GM18861 (cell line): ENCODE measurements around the gene CLIC5.

Experiments used
- ATAC-seq: cut with Tn5 transposase; IDR thresholded peaks from one replicate; pipeline ENCODE4 v1.9.1; 2021; ENCODE audit not compliant: unreplicated experiment

CLIC5 gene

GRCh38 chr6:46000905-46001304 lies 14.8 kb downstream of the CLIC5 start:
- no peak for ATAC-seq

GRCh38 chr6:45998524-45998923 lies 17.1 kb downstream of the CLIC5 start:
- ATAC-seq: no peak

GRCh38 chr6:45997875-45998506 lies 17.7 kb downstream of the CLIC5 start:
- ATAC-seq: no peak

GRCh38 chr6:45991189-45991588 lies 24.5 kb downstream of the CLIC5 start:
- no peak for ATAC-seq

- peak; percentile 51 for ATAC-seq
Observed at GRCh38 chr6:45990162-45990561, 25.5 kb downstream of the CLIC5 start.

GRCh38 chr6:45988635-45989034 lies 27.0 kb downstream of the CLIC5 start:
- no peak for ATAC-seq

DNA sequence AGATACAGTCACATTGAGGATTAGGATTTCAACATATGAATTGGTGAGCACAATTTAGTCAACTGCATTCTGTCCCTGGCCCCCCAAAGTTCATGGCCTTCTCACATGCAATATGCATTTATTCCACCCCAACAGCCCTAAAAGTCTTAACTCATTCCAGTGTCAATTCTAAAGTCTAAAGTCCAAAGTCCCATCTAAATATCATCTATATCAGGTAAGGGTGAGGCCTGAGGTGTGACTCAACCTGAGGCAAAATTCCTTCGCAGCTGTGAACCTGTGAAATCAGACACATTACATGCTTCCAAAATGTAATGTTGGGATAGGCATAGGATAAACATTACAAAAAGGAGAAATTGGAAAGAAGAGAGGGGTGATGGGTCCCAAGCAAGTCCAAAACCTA lies 27.8 kb downstream of the CLIC5 start:
- ATAC-seq: no peak

DNA sequence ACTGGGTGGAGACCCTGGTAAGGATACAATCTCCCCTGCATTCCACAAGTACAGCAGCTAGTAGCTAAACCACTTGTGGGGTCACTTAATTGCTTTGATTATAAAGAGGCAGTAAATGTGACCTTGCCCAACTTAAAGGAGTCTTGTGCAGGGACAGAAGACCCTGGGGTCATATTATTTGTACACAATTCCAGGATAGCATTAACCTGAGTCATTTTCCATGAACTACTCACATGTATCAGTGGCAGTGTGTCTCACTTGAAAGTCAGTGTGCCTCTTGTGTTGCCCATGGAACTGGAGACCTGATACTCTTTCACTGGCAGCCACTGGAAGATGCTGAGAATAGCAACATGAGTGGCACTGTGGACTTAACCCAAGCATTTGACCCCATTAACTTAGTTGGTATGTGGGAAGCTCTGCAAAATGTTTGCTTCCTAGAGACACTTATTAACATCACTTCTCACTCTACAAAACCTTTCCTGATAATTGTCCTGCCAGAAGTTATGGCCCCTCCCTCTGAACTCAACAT lies 28.9 kb downstream of the CLIC5 start:
- no peak for ATAC-seq

- no peak for ATAC-seq
Observed at GRCh38 chr6:45984788-45985425, 30.8 kb downstream of the CLIC5 start.

DNA sequence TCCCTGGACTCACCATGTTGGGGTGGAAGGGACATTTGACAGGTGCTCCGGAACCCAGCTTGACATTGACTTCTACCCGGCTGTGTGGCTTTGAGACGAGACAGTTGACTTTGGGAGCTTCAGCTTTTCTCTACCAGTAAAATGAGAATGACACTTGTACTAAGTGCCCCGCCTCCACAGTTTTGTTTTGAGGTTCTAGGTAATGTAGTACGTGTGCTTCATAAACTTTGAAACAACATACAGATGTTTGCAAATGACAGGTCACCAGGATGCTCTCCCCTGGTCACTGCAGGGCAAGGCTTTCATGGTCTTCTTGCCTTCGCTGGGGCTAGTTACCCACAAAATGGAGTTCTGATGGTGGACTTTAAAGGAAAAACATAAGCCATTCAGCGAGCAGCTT lies 31.3 kb downstream of the CLIC5 start:
- ATAC-seq: no peak

DNA sequence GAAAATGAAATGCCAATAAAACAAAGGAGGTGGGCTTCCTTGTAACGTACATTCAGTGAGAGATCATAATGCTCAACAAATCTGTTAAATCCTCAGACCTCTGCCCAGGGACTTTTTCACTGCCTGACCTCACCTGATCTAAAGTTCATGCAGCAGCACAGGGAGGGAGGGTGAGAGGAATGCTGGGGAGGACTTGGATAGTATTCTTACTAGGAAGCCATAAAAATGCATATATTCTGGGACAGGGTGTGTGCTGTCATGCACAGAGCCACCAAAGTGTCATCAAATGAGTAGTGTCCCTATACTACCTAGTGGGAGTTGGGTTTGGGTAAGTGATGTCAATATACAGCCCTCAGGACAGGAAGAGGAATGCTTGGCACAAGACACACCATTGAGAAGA lies 32.6 kb downstream of the CLIC5 start:
- ATAC-seq: no peak

- no peak for ATAC-seq
Observed at GRCh38 chr6:45982280-45983036, 33.2 kb downstream of the CLIC5 start.

- no peak for ATAC-seq
Observed at GRCh38 chr6:45981046-45981445, 34.6 kb downstream of the CLIC5 start.

- no peak for ATAC-seq
Observed at GRCh38 chr6:45979311-45979710, 36.3 kb downstream of the CLIC5 start.

DNA sequence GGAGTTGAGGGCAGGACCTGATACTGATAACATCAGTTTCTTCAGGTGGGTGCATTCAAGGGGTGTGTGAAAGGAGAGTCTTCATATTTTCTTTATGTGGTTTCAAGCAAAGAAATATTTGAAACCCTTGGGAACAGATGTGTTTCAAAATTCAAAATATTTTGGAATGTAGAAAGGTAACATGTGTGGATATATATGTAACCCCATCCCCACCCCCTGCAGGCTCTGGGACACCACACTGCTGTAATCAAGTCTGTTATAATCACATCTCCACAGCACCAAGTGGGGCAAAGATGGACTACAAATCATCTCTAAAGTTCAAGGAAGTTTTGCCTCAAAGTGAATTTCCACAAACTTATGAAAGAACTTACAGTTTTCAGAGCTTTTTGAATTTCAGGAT lies 41.1 kb downstream of the CLIC5 start:
- ATAC-seq: no peak

GRCh38 chr6:45972795-45973503 lies 42.7 kb downstream of the CLIC5 start:
- ATAC-seq: no peak

GRCh38 chr6:45971287-45971686 lies 44.4 kb downstream of the CLIC5 start:
- ATAC-seq: no peak

GRCh38 chr6:45970326-45970725 lies 45.3 kb downstream of the CLIC5 start:
- no peak for ATAC-seq

DNA sequence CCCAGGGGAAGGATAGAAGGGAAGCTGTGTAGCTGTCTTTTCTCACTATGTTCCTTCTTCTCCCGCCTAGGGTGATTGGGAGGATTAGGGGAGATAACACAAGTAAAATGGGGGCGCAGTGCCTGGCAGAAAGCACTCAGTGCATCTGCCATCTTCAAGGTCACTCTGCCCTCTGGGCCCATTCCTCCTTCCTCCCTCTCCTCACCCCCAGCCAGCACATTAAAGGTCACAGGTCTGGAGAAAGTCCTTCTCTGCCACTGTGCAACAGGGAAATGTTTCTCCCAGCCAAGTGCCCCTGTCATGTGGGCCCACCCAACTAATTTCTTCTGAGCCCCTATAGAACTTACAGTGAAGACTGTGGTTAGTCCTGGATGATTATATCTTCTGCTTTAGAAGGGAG lies 45.8 kb downstream of the CLIC5 start:
- no peak for ATAC-seq

DNA sequence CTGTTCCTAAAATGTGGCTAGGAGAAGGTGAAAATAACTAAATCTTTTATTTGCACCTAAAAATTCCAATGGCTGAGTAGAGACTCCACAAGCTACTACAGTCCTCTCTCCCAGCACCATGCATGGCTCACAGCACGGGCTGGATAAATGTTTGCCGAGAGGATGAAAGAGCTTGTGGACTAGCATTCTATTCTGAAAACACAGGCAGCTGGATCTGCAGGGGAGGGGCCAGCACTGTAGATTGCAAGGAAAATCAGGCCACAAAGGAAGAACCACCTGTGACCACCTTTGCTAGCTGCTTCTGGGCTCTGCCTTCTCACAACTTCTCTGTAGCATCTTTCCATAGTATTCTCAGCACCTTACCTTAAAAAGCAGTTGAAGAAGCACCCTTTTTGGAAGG lies 46.6 kb downstream of the CLIC5 start:
- no peak for ATAC-seq

DNA sequence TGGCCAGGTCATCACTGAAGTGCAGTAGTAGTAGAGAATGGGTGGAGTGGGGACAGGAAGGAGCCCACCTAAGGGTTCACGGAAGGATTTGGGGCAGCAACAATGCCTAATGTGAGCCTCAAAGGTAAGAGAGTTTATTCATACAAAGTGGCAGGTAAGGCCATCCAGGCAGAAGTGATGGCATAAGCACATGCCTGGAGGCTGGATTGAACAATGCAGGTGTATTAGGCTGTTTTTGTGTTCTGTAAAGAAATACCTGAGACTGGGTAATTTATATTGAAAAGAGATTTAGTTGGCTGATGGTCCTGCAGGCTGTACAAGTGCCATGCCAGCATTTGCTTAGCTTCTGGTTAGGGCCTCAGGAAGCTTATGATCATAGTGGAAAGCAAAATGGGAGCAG lies 48.3 kb downstream of the CLIC5 start:
- no peak for ATAC-seq
